Right lobe of liver (tissue), 6 donors: ENCODE measurements around the gene OLR1. TPM values are rescaled to one million over a fixed set of nuclear protein-coding genes. Genes with fewer than 3 reads are reported as not detected.
"Not testable (repeated sequence)": the region's sequence is repeated elsewhere in the genome, so short reads cannot be mapped to it uniquely, and the experiment has no call there.

Experiments used
- ATAC-seq, 4 donors: fragments of 200-7000 bp; cut with Tn5 transposase; one replicate each; pipeline ENCODE4 v1.9.1; 2020; ENCODE audit warnings: mild to moderate bottlenecking in 4 of 4, moderate library complexity in 4 of 4
- DNase-seq, 3 donors: peaks; one replicate each; pipeline ENCODE4 v3.0.0-alpha.2; 2020
- H3K27ac ChIP-seq, 3 donors: fragments of 200-600 bp; one replicate each; pipeline ENCODE4 v1.8.0; 2022
- H3K27me3 ChIP-seq, 2 donors: fragments of 200-600 bp; one replicate each; pipeline ENCODE4 v1.8.0; 2022
- H3K36me3 ChIP-seq, 4 donors: fragments of 200-600 bp; sonication (generic) in 1 of 4; one replicate each; pipeline versions ENCODE4 v1.5.1 to v1.8.0; 2017 to 2022; ENCODE audit warnings: control low read depth in 1 of 4
- H3K4me1 ChIP-seq, 4 donors: fragments of 200-600 bp; sonication (generic) in 1 of 4; one replicate each; pipeline versions ENCODE4 v1.5.1 to v1.8.0; 2017 to 2022; ENCODE audit warnings: control low read depth in 1 of 4
- H3K4me3 ChIP-seq, 3 donors: fragments of 200-600 bp; one replicate each; pipeline ENCODE4 v1.8.0; 2022
- H3K9me3 ChIP-seq, 4 donors: fragments of 200-600 bp; sonication (generic) in 1 of 4; one replicate each; pipeline versions ENCODE4 v1.5.1 to v1.8.0; 2017 to 2022; ENCODE audit warnings: control low read depth in 1 of 4
- POLR2A ChIP-seq: fragments of 450-650 bp; IDR thresholded peaks from one replicate; pipeline ENCODE4 v1.6.1; 2017; ENCODE audit warnings: antibody characterized with exemption, mild to moderate bottlenecking
- WGBS: methylation state at CpG from one replicate; pipeline ENCODE4 v1.1.6; 2018; ENCODE audit warnings: low coverage, low lambda C conversion rate; ENCODE audit not compliant: insufficient coverage; ENCODE audit errors: missing lambda C conversion rate; 5-methylcytosine and 5-hydroxymethylcytosine counted together
- intact Hi-C, 2 donors: fragments of 100-400 bp; cut with DNase I; formaldehyde crosslinking; loops; one replicate each; pipeline versions ENCODE4 v1.11.2 to v1.14.1; 2022
- total RNA-seq, 6 experiments: library from RNA; depleted of rRNA in 2 of 6; stranded (reverse); fragments of >200 nt in 2 of 6; fragmentation: NEBNext Ultra II Directional in 3 of 6; extraction: Animal tissue kit (Norgen Biotek cat#: 25700) in 3 of 6; gene quantifications; one replicate each; pipeline versions ENCODE4 v1.1.0 to v1.2.4, GENCODE V29; 2016 to 2023
- TF ChIP-seq, protein P1 (sequence below), 4 donors: fragments of 200-600 bp in 3 of 4; fragments of 450-650 bp in 1 of 4; IDR thresholded peaks; one replicate each; pipeline versions ENCODE4 v1.5.1 to v1.8.0; 2016 to 2022; ENCODE audit warnings: antibody characterized with exemption in 4 of 4, mild to moderate bottlenecking in 2 of 4
- donor health status: DM: no; HTN: yes; CAD: no.
- donor health status: DM: no; HTN: no; CAD: no.
- donor health status: DM: no; HTN: no; CAD: no.
- donor health status: DM: no; HTN: yes; CAD: no.
- donor health status: DM: no; HTN: yes; CAD: no.

The OLR1 gene
- total RNA-seq, 6 experiments from 2014 or later: 0.23 to 3.9 (median 0.77) TPM; not detected in 2

DNA sequence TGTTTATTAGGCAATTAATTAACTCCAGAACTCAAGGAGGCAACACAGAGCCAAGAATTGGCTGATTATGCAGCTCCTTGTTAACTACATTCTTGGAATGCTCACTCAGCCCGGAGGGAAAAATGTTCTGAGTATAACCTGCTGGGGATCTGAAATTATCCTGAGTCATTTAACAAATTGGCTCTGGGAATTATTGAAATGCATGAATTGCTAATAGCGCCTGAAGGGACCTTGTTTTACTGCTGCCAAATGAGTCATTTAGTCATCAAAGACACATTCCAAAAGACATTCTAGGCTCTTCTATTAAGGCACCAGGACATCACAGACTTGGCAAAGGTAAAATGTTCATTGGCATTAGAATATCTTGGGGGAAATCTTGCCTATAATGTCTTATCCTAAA, 19.9 kb upstream of the OLR1 start:
- ATAC-seq: no peak
- TF ChIP-seq POLR2A: no peak
- TF ChIP-seq, protein P1, sequence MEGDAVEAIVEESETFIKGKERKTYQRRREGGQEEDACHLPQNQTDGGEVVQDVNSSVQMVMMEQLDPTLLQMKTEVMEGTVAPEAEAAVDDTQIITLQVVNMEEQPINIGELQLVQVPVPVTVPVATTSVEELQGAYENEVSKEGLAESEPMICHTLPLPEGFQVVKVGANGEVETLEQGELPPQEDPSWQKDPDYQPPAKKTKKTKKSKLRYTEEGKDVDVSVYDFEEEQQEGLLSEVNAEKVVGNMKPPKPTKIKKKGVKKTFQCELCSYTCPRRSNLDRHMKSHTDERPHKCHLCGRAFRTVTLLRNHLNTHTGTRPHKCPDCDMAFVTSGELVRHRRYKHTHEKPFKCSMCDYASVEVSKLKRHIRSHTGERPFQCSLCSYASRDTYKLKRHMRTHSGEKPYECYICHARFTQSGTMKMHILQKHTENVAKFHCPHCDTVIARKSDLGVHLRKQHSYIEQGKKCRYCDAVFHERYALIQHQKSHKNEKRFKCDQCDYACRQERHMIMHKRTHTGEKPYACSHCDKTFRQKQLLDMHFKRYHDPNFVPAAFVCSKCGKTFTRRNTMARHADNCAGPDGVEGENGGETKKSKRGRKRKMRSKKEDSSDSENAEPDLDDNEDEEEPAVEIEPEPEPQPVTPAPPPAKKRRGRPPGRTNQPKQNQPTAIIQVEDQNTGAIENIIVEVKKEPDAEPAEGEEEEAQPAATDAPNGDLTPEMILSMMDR (IDR thresholded peaks at IDR 0.05): no peak

DNA sequence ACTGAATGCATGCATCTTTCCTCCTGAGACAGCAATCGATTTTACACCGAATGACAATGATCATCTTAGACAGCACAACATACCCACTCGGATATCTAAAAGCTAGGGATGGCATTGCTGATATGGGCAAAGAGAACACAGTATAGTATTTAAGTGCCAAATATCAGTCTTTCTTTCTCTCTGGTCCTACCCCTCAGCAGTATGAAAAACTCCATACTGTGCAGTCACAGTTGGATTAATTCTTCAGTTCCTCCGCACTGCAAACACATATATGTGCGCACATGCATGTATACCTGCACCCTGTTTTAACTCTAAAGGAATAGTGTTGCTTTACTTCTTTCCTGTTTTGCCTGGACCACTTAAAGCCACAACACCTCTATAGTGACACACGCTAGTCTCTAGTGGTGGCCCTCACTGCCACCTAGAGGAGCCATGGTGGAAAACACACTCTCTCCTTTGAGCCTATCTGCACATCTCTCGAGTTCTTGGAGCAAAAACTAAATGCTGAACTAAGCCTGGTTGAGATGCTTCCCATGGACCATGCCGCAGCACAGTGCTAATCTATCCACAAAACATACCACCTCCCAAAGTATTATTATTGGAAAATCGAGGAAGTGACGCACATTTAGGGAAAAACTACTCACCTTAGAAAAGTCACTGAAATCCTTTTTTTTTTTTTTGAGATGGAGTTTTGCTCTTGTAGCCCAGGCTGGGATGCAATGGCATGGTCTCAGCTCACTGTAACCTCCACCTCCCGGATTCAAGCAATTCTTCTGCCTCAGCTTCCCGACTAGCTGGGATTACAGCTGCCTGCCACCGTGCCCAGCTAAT, 18.8 kb upstream of the OLR1 start:
- Histone ChIP-seq H3K4me1 (no peaks in the 10 kb centered on the region), H3K36me3 (no peaks in the 10 kb centered on the region), H3K9me3 (no peaks in the 10 kb centered on the region), H3K27me3 (no peaks in the 10 kb centered on the region), H3K27ac (no peak overlapping the region), H3K4me3 (no peak overlapping the region)
- TF ChIP-seq, protein P1 (IDR thresholded peaks at IDR 0.05): peak; percentile 69 to 81 (median 77)
- no peak for TF ChIP-seq POLR2A
- peak; percentile 97 to 99 (median 97) for ATAC-seq
- intact Hi-C loops: no loop called here
- whole genome bisulfite sequencing: 27% methylated on average over 13 of the region's 13 CpGs
- DNase-seq: peak in 2 of 3 donors; percentile 35 to 59

More for the DNA sequence above, 19.9 kb upstream of the OLR1 start:
- 20% methylated on average over 1 of the region's 2 CpGs for WGBS
- Histone ChIP-seq H3K27ac (no peak overlapping the region), H3K4me1 (no peaks in the 10 kb centered on the region), H3K4me3 (no peak overlapping the region), H3K36me3 (no peaks in the 10 kb centered on the region), H3K27me3 (no peaks in the 10 kb centered on the region), H3K9me3 (no peaks in the 10 kb centered on the region)
- intact Hi-C loops: no loop called here
- no peak for DNase-seq

GRCh38 chr12:10189653-10190052, 17.7 kb upstream of the OLR1 start:
- DNase-seq (no peak), ATAC-seq (no peak)
- Histone ChIP-seq H3K27ac (no peak overlapping the region), H3K27me3 (no peaks in the 10 kb centered on the region), H3K4me1 (no peaks in the 10 kb centered on the region), H3K36me3 (no peaks in the 10 kb centered on the region), H3K9me3 (no peaks in the 10 kb centered on the region), H3K4me3 (no peak overlapping the region)
- TF ChIP-seq, protein P1 (IDR thresholded peaks at IDR 0.05): no peak
- TF ChIP-seq POLR2A: no peak
- WGBS: 43% methylated on average over 4 of the region's 5 CpGs
- intact Hi-C loops: loop anchor here in 1 of 2 donors (5.0 kb wide), 1 partner anchor 37 kb away; no protein-coding TSS in a partner anchor

- H3K27me3 ChIP-seq, DNase-seq, H3K27ac ChIP-seq, H3K9me3 ChIP-seq, H3K4me3 ChIP-seq, ATAC-seq, H3K36me3 ChIP-seq, H3K4me1 ChIP-seq: not testable (repeated sequence)
- 59% methylated on average over 6 of the region's 6 CpGs for WGBS
- intact Hi-C loops: loop anchor here in 1 of 2 donors (5.0 kb wide), 1 partner anchor 35 kb away; no protein-coding TSS in a partner anchor
Measured at GRCh38 chr12:10186958-10187357, 15.0 kb upstream of the OLR1 start.

DNA sequence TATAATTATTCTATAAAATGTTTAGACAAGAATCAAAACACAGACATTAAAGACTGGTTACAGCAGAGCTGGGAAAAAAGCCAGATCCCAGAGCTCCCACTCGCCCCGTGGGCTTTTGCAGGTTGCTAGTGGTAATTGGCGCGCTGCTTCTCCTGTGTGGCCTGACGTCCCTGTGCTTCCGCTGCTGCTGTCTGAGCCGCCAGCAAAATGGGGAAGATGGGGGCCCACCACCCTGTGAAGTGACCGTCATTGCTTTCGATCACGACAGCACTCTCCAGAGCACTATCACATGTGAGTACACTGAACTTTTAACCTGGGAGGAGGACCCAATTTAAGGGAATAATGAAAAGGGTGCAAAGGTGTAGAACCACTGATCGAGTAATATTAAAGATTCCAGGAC, 14.4 kb upstream of the OLR1 start:
- TF ChIP-seq POLR2A: no peak
- Histone ChIP-seq H3K4me1 (no peaks in the 10 kb centered on the region), H3K4me3 (no peak overlapping the region), H3K27me3 (no peaks in the 10 kb centered on the region), H3K27ac (no peak overlapping the region), H3K9me3 (no peaks in the 10 kb centered on the region), H3K36me3 (no peaks in the 10 kb centered on the region)
- peak in 3 of 4 donors; percentile 49 to 65 (median 59) for ATAC-seq
- whole genome bisulfite sequencing: 66% methylated on average over 5 of the region's 11 CpGs
- peak; percentile 49 to 66 (median 65) for DNase-seq
- intact Hi-C loops: loop anchor here in 1 of 2 donors (5.0 kb wide), 1 partner anchor 34 kb away; no protein-coding TSS in a partner anchor
